Head of caudate nucleus (tissue), 42 donors: ENCODE measurements around the gene PTMS.
"Not testable (repeated sequence)": the region's sequence is repeated elsewhere in the genome, so short reads cannot be mapped to it uniquely, and the experiment has no call there.

Experiments used
- DNase-seq, 42 donors: peaks; one replicate each; pipeline versions ENCODE4 v3.0.0 to v3.0.0-alpha.2; 2020 to 2021; ENCODE audit warnings: mixed read lengths in 7 of 42
- intact Hi-C: fragments of 100-400 bp; cut with DNase I; formaldehyde crosslinking; loops from one replicate; pipeline ENCODE4 v1.15.0; 2022

Gene PTMS, protein sequence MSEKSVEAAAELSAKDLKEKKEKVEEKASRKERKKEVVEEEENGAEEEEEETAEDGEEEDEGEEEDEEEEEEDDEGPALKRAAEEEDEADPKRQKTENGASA

DNA sequence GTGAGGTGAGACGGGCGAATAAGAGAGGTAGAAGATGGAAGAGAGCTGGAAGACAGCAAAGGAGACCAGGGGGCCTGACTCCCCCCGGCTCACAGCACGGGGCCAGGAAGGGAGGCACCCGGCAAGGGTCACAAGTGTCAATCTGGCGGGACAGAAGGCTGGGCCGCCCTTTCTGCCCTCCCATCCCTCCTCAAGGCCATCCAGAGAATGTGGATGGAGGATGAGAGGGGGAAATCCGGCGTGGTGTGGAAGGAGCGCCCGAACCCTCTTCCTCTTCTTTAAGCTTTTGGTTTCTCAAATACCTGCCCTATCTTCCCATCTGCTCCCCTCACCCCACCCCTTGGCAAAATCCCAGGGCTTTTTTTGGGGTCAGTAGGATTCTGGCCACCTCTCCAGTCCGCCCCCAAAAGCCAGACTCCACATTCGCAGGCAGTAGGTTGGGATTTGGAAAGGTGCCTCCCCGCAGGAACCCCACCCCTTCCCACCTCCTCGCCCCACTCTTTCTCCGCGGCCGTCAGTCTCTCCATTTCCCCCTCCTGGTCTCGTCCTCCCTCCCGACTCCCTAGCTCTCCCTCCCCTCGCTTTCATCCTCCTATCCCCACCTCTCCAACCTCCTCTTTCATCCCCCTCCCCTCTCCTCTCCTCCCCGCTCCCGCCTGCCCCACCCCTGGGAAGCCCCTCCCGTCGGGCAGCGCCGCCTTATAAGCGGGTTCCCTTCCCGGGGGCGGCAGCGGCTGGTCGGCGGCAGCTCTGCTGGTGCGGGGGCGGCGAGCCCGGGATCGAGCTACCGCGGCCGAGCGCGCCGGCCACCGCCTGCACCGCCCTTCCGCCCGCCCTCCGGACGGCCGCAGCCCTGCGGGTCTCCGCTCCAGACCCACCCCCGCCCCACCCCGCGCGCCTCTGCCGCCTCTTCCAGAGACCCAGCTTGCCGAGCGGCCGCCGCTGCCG is at the start of gene PTMS:
Gene PTMS, plus strand, starts transcription at position 730 of the 948 bp plus-strand sequence. CDS start 343 bp downstream, outside the sequence.
- intact Hi-C loops = no loop called here
- DNase-seq = peak in 41 of 42 donors; percentile 34 to 91 (median 79)

DNA sequence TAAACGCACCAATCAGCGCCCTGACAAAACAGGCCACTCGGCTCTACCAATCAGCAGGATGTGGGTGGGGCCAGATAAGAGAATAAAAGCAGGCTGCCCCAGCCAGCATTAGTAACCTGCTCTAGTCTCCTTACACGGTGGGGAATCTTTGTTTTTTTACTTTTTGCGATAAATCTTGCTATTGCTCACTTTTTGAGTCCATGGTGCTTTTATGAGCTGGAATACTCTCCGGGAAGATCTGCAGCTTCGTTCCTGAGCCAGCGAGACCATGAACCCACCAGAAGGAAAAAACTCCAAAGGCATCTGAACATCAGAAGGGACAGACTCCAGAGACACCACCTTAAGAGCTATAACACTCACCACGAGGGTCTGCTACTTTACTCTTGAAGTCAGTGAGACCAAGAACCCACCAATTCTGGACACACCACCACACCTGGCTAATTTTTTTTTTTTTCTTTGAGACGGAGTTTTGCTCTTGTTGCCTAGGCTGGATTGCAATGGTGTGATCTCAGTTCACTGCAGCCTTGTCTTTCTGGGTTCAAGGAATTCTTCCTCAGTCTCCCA is 49.2 kb upstream of the PTMS start:
- no peak for DNase-seq
- intact Hi-C loops = no loop called here

DNA sequence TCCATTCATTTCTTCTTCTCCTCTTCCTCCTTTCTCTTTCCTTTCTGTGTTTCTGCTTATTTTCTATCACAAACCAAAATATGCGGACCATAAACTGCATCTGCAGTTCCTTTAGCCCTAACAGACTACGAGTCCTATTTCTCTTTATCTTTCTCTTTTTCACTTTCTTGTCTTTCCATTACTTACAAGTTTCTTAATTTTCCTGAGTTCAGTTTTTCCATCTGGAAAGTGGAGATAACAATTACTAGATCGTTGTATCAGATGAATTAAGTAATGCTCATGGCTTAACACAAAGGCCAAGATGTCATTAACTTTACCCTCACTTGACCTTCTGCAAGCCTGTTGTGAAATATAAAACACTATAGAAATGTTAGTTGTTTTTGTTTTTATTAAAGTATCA is 43.3 kb upstream of the PTMS start:
- intact Hi-C loops = loop anchor here (1.0 to 2.0 kb wide), 2 partner anchors 34 to 60 kb away; partner anchors contain the start of genes ING4 and ZNF384
- no peak for DNase-seq

DNA sequence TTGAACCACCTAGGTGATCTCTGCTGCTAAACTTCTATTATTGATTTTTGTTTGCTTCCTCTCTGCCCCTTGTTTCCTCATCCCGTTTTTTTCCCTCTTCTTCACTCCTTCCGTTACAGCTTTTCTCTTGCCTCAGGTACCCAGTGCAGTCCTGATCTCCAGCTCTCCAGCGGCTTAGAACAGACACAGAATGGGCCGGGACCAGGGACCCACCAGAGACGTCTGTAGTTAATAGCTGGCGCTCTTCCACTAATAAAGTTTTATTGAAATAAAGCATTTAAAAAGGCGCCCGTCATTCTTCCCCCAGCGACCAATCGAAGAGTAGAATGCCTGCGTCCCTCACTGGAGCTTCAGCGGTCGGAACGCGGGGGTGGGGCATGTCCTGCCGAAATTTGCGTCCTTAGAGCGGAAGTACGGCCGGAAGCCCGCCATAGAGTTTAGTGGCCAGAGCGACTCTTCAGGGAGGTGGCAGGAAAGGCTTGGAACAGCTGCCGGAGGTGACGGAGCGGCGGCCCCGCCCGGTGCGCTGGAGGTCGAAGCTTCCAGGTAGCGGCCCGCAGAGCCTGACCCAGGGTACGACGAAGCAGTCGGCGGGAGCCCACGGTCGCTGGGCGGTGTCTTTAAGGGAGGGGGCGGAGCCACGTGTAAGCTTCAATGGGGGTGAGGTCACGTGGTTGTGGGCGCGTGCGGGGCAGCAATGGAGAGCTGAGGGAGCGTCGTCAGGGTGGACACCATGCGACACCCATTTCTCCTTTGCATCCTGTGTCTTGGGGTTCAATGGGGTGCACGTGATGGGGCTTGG is 42.4 kb upstream of the PTMS start, which contains the start of gene COPS7A:
Gene COPS7A, plus strand, starts transcription at position 440 of the 802 bp plus-strand sequence. CDS start 611 bp downstream, outside the sequence.
- intact Hi-C loops = loop anchor here (1.0 to 2.0 kb wide), 2 partner anchors 35 to 61 kb away; partner anchors contain the start of genes ING4 and ZNF384
- peak; percentile 96 to 99 (median 99) for DNase-seq

DNA sequence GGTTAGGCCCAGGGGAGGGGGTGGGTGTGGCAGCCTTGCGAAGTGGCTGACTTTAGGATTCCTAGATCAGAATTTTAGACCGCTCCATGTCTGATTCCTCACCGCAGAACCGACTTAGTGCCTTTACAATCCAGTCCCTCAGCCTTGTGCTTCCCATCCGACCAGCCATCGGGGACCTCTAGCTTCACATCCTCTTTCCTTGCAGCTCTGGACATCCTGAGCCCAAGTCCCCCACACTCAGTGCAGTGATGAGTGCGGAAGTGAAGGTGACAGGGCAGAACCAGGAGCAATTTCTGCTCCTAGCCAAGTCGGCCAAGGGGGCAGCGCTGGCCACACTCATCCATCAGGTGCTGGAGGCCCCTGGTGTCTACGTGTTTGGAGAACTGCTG is 41.8 kb upstream of the PTMS start:
- peak in 11 of 42 donors; percentile 3 to 45 (median 16) for DNase-seq
- intact Hi-C loops = no loop called here

DNA sequence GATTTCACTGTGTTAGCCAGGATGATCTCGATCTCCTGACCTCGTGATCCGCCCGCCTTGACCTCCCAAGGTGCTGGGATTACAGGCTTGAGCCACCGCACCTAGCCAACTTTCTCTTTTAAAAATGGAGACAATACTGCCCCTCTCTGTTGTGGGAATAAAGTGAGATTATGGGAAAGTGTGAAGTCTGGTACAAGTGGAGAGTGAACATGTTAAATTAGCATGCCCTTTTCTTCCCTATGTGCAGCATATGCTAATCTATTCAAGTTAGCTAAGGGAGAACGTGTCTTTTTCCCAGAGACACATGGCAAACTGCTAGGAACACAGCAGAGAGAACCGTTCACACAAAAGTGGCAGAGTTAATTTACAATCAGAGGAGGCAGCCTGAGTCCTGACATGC is 40.8 kb upstream of the PTMS start:
- intact Hi-C loops = no loop called here
- no peak for DNase-seq

DNA sequence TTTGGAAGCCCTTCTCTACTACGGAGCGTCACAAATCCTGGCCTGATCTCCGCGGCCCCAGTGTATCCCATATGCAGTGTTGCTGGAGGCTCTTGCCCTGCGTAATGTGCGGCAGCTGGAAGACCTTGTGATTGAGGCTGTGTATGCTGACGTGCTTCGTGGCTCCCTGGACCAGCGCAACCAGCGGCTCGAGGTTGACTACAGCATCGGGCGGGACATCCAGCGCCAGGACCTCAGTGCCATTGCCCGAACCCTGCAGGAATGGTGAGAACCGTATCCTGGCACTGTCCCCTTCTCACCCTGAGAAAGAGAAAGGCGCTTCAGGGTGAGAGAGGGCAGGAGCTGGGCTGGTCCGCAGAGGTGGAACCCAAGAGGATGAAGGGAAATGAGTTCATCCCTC is 37.0 kb upstream of the PTMS start:
- DNase-seq = no peak
- intact Hi-C loops = no loop called here

DNA sequence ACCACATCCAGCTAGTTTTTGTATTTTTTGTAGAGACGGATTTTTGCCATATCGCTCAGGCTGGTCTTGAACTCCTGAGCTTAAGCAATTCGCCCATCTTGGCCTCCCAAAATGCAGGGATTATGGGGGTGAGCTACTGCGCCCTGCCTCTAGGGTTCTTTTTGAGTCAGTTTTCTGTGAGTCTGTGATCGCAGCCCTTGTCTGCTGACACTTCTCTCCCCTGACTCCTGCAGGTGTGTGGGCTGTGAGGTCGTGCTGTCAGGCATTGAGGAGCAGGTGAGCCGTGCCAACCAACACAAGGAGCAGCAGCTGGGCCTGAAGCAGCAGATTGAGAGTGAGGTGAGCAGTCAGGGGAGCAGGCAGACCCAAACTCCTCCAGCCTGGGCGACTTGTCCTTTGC is 36.0 kb upstream of the PTMS start:
- DNase-seq = peak in 35 of 42 donors; percentile 5 to 79 (median 39)
- intact Hi-C loops = no loop called here

DNA sequence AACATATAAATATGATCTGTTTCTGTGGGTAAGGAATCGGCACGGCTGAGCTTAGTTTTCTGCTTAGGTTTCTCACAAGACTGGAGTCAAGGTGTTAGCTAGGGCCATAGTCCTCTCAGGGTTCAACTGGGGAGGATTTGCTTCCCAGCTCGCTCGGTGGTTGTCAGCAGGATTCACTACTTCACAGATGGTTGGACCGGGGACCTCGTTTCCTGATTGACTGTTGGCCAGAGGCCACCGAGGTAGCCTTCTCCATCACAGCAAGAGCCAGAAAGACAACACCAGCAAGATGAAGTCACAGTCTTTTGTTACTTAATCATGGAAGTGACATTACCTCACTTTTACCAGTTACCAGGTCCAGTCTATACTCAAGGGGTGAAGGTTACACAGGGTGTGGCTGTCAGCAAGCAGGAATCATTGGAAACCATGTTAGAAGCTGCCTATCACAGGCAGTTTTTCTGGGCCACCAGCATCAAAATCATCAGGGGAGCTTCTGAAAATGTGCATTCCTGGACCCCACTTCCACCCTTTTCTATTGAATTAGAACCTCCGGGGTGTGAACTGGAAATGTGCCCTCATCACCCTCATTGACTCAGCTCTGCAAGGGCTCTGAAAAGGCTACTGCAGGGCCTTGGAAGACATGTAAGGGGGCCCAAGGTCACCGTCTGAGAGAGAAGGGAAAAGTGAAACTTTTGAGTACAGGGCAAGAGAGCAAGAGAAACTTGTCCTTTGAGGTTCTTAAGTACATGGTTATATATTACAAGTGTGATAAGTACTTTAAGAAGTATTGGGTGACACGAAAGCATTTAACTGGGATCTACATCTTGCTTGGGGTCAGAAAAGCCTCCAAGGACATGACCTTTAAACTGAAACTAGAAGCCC is 31.4 kb upstream of the PTMS start:
- DNase-seq = no peak
- intact Hi-C loops = no loop called here

DNA sequence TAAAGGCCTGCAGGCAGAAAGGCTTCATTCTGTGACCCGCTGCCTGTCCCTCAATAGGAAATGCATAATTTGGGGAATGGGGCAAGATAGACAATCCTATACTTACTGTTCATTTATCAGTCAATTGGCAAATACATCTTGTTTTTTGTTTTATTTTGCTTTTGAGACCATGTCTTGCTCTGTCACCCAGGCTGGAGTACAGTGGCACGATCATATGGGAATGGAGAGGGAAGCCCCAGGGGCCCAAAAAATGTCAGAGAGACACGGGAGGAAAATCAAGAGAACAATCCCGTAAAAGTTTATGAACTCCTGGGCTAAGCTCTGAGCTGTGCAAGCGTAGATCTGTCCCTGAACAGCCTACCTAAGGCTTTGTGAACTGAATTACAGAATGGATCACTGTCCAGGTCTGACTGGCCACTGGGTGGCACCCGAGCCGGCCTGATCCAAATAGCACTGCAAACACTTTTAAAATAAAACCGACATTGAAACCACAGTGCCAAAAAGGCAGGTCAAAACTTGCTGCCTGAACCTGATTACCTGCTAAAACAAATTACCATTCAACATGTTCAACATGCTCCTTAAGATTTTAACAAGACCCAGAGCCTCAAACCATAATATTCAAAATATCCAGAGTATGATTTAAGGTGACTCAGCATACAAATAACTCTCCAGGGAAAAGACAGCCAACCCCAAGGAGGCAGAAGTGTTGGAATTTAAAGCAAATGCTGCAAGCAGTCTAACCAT is 30.5 kb upstream of the PTMS start:
- intact Hi-C loops = no loop called here
- DNase-seq = peak; percentile 26 to 83 (median 63)

DNA sequence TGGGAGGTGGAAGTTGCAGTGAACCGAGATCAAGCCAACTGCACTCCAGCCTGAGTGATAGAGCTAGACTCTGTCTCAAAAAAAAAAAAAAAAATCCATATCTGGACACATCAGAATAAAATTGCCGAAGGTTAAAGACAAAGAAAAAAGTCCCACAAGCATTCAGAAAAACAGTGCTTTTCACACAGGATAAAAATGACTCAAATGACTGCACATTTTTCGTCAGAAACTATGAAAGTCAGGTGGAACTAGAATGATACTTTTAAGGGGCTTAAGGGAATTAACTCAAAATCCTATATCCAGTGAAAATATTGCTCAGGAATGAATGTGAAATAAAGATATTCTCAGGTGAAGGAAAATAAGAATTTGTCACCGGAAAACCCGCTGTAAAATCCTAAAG is 29.4 kb upstream of the PTMS start:
- intact Hi-C loops = no loop called here
- no peak for DNase-seq

DNA sequence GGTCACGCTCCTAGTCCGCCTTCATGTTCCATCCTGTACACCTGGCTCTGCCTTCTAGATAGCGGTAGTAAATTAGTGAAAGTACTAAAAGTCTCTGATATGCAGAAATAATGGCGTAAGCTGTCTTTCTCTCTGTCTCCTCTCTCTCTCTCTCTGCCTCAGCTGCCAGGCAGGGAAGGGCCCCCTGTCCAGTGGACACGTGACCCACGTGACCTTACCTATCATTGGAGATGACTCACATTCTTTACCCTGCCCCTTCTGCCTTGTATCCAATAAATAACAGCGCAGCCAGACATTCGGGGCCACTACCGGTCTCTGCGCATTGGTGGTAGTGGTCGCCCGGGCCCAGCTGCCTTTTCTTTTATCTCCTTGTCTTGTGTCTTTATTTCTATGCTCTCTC is 24.1 kb upstream of the PTMS start:
- DNase-seq, intact Hi-C loops: not testable (repeated sequence)

DNA sequence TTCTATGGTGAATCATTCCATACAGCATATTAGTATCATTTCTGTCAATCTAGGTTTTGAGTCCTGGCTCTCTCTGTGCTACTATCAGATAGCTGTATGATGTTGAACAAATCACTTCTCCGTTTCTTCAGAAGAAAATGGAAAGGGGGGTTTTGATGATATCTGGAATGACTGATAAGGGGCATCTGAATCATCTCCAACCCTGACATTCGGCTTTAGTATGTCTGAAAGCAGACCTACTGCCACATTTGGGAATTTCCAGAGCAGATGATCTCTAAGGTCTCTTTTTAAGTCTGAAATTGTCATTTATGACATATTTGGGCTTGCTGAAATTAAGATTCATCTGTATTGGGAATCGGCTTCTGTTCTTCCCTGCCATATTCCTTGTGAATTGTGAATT is 23.3 kb upstream of the PTMS start:
- intact Hi-C loops = no loop called here
- no peak for DNase-seq

DNA sequence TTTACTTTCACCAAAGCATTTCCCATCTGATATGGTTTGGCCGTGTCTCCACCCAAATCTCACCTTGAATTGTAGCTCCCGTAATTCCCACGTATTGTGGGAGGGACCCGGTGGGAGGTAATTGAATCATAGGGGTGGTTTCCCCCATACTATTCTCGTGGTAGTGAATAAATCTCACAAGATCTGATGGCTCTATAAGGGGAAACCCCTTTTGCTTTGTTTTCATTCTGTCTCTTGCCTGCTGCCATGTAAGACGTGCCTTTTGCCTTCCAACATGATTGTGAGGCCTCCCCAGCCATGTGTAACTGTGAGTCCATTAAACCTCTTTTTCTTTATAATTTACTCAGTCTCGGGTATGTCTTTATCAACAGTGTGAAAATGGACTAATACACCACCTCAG is 22.9 kb upstream of the PTMS start:
- intact Hi-C loops, DNase-seq: not testable (repeated sequence)

DNA sequence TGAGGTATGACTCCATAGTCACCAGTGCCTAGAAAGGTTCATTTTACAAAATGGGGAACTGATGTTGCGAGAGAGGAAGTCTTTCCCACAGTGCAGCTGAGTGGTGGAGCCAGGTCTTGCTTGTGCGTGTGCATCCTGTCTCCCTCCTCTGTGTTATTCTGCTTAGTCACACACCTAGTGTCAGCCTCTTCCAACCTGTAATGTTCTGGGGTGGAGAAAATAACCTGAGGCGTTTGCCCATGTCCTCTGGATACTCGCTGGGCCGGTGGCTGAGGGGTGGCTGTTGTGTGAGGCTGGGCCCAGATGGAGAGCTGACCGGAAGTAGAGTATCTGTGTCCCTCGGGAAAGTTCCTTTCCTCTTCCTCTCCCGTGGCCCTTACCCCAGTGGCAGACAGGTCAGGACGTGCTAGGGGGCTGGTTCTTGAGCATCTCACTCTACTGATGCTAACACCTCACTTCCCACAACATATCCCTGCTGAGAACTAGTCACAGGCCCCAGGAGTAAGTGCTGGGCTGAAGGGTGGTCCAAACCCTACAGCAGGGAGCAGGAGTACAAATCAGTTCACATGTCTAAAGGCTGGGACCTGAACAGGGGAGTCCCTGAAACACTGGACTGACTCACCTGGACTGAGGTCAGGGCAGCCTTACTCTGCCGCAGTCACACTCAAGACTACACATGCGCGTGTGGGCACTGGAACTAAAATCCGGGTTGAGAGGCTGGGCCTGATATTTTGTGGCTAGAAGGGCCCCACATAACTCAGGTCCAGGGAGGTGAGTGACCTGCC is 20.2 kb upstream of the PTMS start:
- intact Hi-C loops = no loop called here

DNA sequence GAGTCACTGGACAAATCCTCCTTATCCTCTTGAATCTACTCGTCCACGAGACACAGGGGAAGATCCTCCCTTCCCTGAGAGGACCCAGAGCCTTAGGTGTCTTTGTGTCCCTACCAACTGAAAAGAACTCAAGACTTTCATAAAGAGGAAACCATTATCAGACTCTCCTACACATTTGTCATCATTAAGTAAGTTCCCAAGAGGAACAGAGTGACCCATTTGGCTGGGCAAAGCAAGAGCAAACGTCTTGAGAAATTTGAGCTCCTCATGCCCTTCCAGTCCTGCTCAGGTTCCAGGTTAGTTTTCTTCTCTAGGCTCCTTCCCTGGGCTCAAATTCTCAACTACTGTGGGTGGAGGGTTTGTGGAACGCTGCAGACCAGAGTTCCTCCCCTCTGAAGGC is 18.9 kb upstream of the PTMS start:
- intact Hi-C loops = no loop called here

More for the DNA sequence above, 20.2 kb upstream of the PTMS start:
- peak in 3 of 42 donors; percentile 14 to 46 (median 34) for DNase-seq

DNA sequence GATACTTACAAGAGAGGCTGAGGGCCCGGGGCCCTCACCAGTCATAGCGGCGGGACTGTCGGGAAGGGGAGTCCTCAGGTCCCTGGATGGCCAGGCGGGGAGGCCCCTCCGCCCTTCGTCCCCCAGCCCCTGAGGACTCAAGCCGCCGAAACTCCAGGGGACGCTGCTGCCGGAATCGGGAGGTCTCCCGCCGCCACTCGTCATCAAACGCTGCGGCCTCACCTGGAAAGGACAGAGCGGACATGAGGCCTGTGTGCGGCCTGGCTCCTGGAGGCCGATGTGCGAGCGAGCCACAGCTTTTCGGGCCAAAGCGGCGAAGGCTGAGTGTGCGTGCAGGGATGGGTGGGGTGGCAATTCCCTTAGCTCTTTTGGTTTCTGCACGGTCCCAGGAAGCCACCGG is 17.4 kb upstream of the PTMS start:
- intact Hi-C loops = no loop called here
- DNase-seq = no peak

More for the DNA sequence above, 18.9 kb upstream of the PTMS start:
- no peak for DNase-seq
